Measurements from ENCODE around the gene RCOR3. TPM values are rescaled to one million over a fixed set of nuclear protein-coding genes. Genes with fewer than 3 reads are reported as not detected.

RCOR3 gene
- polyA plus RNA-seq, 1 experiment, result 39.2 TPM

DNA sequence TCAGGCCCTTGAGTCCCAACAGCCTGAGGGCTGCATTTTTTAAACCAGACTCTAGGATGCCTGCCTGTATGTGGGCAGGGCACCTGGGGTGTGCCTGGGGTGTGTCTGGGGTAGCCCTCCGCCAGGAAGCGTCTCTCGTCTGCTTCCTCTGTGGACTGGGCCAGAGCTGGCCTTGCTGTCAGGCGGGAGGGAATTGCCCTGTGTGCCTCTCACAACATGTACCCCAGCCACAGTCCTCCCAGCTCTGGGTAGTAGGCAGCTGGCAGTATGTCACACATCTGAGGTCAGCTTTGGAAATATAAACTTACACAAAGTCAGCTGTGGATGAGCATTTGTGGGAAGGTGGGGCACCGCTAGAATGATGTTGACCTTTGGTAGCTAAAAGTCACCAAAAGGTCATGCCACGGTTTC, 80.5 kb downstream of the RCOR3 start:
- no peak for DNase-seq (ENCODE audit: low read depth, low spot score)
- POLR2A ChIA-PET, result no interaction called here
- H3K27me3 ChIP-seq (ENCODE audit: control insufficient read depth, insufficient read depth, low read length), result no peaks in the 10 kb centered on the region
- no peak overlapping the region for H3K4me3 ChIP-seq (ENCODE audit: low read depth, low read length)
- H3K9me3 ChIP-seq (ENCODE audit: control insufficient read depth, insufficient read depth, low read length), result no peaks in the 10 kb centered on the region; the same call in 1 of the 2 replicates
- CTCF ChIA-PET, result interaction anchor here (1.0 to 1.3 kb wide), 2 partner anchors 130 to 175 kb away, joined by 4 read pairs; no protein-coding TSS in a partner anchor
- H3K27ac ChIP-seq (ENCODE audit: low read depth, low read length), result no peak overlapping the region
- no peak for TF ChIP-seq CTCF (IDR thresholded peaks at IDR 0.05; ENCODE audit: low read depth, low read length)

GRCh38 chr1:211340622-211341507, 81.7 kb downstream of the RCOR3 start:
- H3K27ac ChIP-seq (ENCODE audit: low read depth, low read length), result no peak overlapping the region
- no peaks in the 10 kb centered on the region for H3K27me3 ChIP-seq (ENCODE audit: control insufficient read depth, insufficient read depth, low read length)
- CTCF ChIA-PET, result interaction anchor here (1.1 to 1.3 kb wide), 3 partner anchors 10 to 176 kb away, joined by 3 to 4 read pairs (median 3); no protein-coding TSS in a partner anchor
- no peak overlapping the region for H3K4me3 ChIP-seq (ENCODE audit: low read depth, low read length)
- no peak for TF ChIP-seq CTCF (IDR thresholded peaks at IDR 0.05; ENCODE audit: low read depth, low read length)
- POLR2A ChIA-PET, result no interaction called here
- no peaks in the 10 kb centered on the region; the same call in 1 of the 2 replicates for H3K9me3 ChIP-seq (ENCODE audit: control insufficient read depth, insufficient read depth, low read length)
- DNase-seq (ENCODE audit: low read depth, low spot score), result no peak

DNA sequence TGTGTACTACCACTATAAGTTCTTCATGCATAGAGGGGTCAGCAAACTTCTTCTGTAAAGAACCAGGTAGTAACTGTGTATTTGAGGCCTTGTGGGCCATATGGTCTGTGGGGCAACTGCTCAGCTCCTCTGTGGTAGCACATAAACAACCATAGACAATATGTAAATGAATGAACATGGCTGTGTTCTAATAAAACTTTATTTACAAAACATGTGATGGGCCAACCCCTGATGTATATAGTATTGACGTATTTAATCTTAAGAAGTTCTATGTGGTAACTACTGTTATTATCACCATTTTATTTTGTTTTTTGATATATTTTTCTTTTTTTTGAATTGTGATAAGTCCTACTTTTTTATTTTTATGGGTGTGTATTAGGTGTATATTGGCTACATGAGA, 82.8 kb downstream of the RCOR3 start:
- Histone ChIP-seq H3K27me3 (ENCODE audit: control insufficient read depth, insufficient read depth, low read length) (no peaks in the 10 kb centered on the region), H3K9me3 (ENCODE audit: control insufficient read depth, insufficient read depth, low read length) (no peaks in the 10 kb centered on the region; the same call in 1 of the 2 replicates), H3K4me3 (ENCODE audit: low read depth, low read length) (no peak overlapping the region), H3K27ac (ENCODE audit: low read depth, low read length) (no peak overlapping the region)
- CTCF ChIA-PET, result interaction anchor here (1.1 kb wide), 1 partner anchor 175 kb away, joined by 3 read pairs; no protein-coding TSS in a partner anchor
- DNase-seq (ENCODE audit: low read depth, low spot score), result no peak
- no peak for TF ChIP-seq CTCF (IDR thresholded peaks at IDR 0.05; ENCODE audit: low read depth, low read length)
- POLR2A ChIA-PET, result no interaction called here

DNA sequence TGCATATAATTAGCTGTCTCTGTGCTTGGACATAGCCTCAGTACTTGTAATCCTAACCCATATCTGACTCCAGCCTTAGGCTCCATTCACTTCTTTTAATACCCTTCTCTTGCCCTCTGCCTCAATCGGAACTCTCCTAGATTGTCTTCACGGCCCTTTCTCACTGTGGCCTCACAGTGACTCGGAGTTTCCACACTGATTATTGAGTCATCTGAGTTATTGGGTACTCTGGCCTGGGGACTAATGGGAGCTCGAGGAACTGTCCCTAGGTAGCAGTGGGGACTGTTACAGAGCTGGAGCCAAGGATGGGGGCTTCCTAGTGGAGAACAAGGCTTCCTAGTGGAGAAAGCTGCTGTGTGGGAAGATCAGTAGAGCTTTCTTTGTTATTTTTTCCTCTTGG, 84.4 kb downstream of the RCOR3 start:
- Histone ChIP-seq H3K4me3 (ENCODE audit: low read depth, low read length) (no peak overlapping the region), H3K27ac (ENCODE audit: low read depth, low read length) (no peak overlapping the region), H3K27me3 (ENCODE audit: control insufficient read depth, insufficient read depth, low read length) (no peaks in the 10 kb centered on the region), H3K9me3 (ENCODE audit: control insufficient read depth, insufficient read depth, low read length) (no peaks in the 10 kb centered on the region; the same call in 1 of the 2 replicates)
- no peak for DNase-seq (ENCODE audit: low read depth, low spot score)
- CTCF ChIA-PET, result interaction anchor here (1.0 to 2.1 kb wide), 2 partner anchors 20 to 171 kb away, joined by 3 to 9 read pairs; no protein-coding TSS in a partner anchor
- POLR2A ChIA-PET, result no interaction called here
- TF ChIP-seq CTCF (IDR thresholded peaks at IDR 0.05; ENCODE audit: low read depth, low read length), result no peak

DNA sequence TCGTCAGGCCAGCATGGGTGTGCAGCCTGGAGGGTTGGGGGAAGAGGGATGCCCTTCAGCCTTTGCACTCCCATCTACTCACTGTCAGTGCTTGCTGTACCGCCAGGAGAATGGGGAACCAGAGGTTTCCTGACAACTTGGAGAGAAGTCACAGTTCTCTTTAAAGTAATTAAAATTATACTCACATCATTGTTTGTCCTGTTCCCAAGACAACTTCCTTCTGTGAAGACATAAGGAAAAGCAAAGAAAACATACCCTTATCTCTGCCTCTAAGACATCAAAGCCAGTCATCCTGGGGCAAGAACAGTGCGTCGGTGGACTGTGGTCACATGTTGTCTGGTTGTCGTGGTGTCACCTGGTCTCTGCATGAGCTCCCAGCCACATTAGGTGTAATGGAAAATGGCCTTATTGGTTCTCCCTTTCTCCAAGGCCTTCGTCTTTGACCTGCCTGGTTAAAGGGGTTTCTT, 85.0 kb downstream of the RCOR3 start:
- TF ChIP-seq CTCF (IDR thresholded peaks at IDR 0.05; ENCODE audit: low read depth, low read length), result no peak
- POLR2A ChIA-PET, result no interaction called here
- CTCF ChIA-PET, result interaction anchor here (1.0 to 2.1 kb wide), 2 partner anchors 21 to 171 kb away, joined by 3 to 9 read pairs; no protein-coding TSS in a partner anchor

More for the DNA sequence above, 85.0 kb downstream of the RCOR3 start:
- no peak for DNase-seq (ENCODE audit: low read depth, low spot score)
- no peak overlapping the region for H3K4me3 ChIP-seq (ENCODE audit: low read depth, low read length)
- no peaks in the 10 kb centered on the region for H3K27me3 ChIP-seq (ENCODE audit: control insufficient read depth, insufficient read depth, low read length)
- no peaks in the 10 kb centered on the region; the same call in 1 of the 2 replicates for H3K9me3 ChIP-seq (ENCODE audit: control insufficient read depth, insufficient read depth, low read length)
- no peak overlapping the region for H3K27ac ChIP-seq (ENCODE audit: low read depth, low read length)
